BJ (cell line): ENCODE results near the gene FRMD7. TPM values are rescaled to one million over a fixed set of nuclear protein-coding genes. Genes with fewer than 3 reads are reported as not detected.
A peak's percentile ranks its signal among the peaks of the same experiment; 100 is the strongest.

ENCODE experiments used
- CTCF ChIA-PET: fragments of 350-600 bp; formaldehyde crosslinking; extraction: SDS; loops from one replicate; lab custom pipeline; 2021; ENCODE audit warnings: antibody characterized with exemption, inconsistent platforms; lab: Yijun Ruan, JAX
- POLR2A ChIA-PET: fragments of 300-600 bp; sonication (Branson Sonifier 250); formaldehyde crosslinking; extraction: SDS; loops from one replicate; lab custom pipeline; 2021; ENCODE audit warnings: antibody characterized with exemption; lab: Charles Lee
- DNase-seq: peaks from one replicate; pipeline ENCODE4 v3.0.0-alpha.2; 2011; ENCODE audit warnings: low read depth
- H3K27me3 ChIP-seq: 2 replicates; pipeline ENCODE4 v1.6.0; 2011; ENCODE audit warnings: low read length; ENCODE audit not compliant: control insufficient read depth, insufficient read depth
- H3K36me3 ChIP-seq: 2 replicates; pipeline ENCODE4 v1.5.1; 2011; ENCODE audit warnings: low read length; ENCODE audit not compliant: control insufficient read depth, insufficient read depth
- H3K4me3 ChIP-seq: 2 replicates; pipeline ENCODE4 v1.5.1; 2011; ENCODE audit warnings: low read depth, mild to moderate bottlenecking, control low read depth, low read length
- CTCF ChIP-seq: IDR thresholded peaks from 2 replicates; pipeline ENCODE4 v1.5.1; 2011; ENCODE audit warnings: low read depth, mild to moderate bottlenecking, control low read depth, inconsistent platforms, low read length, moderate library complexity; ENCODE audit not compliant: insufficient read depth
- polyA plus RNA-seq: library from polyadenylated mRNA; depleted of rRNA; stranded (reverse); fragments of >200 nt; gene quantifications from 2 replicates; pipeline ENCODE4 v1.2.3, GENCODE V29; 2011

Gene FRMD7
- polyA plus RNA-seq, 1 experiment: not detected

DNA sequence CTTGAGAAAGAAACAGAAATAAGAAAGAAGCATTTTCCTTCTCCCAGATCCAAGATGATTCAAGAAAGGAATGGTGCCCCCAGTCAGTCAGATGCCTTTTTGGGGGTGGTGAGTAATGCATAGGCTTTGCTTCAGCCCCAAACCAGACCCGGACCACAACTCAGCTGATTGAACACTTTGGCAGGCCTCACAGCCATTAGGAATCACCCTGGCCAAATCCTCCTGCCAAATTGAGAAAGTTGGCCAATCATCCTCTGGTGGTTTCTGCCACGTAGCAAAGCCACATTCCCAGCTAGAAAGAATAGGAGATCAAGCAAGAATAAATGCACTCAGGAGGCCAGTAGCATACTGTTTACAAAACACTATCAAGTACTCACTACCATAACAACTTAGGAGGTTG, 33.7 kb downstream of the FRMD7 start:
- H3K27me3 ChIP-seq: no peaks in the 10 kb centered on the region
- no peak for TF ChIP-seq CTCF
- no peaks in the 10 kb centered on the region for H3K36me3 ChIP-seq
- CTCF ChIA-PET: interaction anchor here (1.1 kb wide), 1 partner anchor 126 kb away, joined by 4 read pairs; no protein-coding TSS in a partner anchor
- H3K4me3 ChIP-seq: no peak overlapping the region
- POLR2A ChIA-PET: no interaction called here
- no peak for DNase-seq

DNA sequence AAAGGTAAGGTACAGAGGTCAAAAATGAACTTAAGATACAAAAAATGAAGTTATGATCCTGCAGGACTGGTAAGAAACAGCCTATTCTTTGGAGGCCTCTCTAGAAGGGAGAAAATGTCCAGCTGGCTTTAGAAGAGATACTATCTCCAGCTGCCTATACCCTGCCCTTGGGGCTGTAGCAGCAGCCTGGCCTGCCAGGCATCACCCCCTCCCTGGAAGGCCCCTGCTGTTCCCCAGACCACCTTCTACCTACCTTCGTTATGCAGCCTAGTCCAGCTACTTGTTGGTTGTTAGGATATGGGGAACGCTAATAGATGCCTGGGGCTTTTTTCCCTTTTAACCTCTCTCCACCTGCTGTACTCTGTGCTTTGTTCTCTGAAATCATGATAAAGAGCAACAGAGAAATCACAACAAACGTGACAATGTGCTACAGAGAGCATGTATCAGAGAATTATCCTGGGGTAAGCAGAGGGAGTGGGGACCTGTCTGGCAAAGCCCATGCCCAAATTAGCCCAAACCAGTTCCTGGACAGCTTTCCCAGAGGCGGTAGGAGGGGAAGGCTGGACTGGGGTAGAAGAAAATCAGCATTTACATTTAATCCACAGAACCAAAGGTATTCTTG, 34.5 kb downstream of the FRMD7 start:
- DNase-seq: no peak
- POLR2A ChIA-PET: no interaction called here
- no peak for TF ChIP-seq CTCF
- H3K4me3 ChIP-seq: no peak overlapping the region
- no peaks in the 10 kb centered on the region for H3K36me3 ChIP-seq
- H3K27me3 ChIP-seq: no peaks in the 10 kb centered on the region
- CTCF ChIA-PET: interaction anchor here (0.6 to 3.3 kb wide), 8 partner anchors 15 to 538 kb away, joined by 3 to 34 read pairs (median 5); partner anchors contain the start of gene RAP2C

DNA sequence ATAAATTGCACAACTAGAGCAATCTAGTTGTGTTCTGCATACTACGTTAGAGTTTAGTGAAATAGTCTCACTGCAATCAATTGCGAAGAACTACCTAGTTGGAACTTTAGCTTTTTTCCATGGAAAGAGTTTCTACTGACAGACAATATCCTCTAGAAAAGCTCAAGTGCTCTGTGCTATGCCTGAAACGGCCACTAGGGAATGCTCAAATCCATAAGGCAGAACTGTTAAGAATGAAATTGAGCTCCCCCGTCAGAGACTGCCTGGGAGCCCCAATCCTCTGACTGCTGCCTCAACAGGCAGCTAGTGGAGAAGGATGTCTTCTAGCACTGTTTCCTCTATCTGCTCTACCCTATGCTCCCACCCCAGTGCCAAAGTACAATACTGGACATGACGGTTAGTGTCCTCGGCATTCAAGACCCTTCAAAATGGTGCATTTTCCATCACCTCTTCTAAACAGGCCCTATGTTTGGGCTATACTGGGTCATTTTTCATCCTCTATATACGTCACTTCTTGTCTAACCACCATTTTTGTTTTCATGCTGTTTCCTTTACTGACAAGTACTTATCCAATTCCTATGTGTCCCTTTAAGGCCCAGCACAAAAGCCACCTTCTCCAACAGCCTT, 35.3 kb downstream of the FRMD7 start:
- no peak overlapping the region for H3K4me3 ChIP-seq
- no peaks in the 10 kb centered on the region for H3K36me3 ChIP-seq
- peak; percentile 71 for TF ChIP-seq CTCF
- CTCF ChIA-PET: interaction anchor here (0.6 to 3.3 kb wide), 14 partner anchors 9 to 607 kb away, joined by 3 to 34 read pairs (median 4); partner anchors contain the start of gene RAP2C
- POLR2A ChIA-PET: no interaction called here
- no peaks in the 10 kb centered on the region for H3K27me3 ChIP-seq
- peak; percentile 7 for DNase-seq

DNA sequence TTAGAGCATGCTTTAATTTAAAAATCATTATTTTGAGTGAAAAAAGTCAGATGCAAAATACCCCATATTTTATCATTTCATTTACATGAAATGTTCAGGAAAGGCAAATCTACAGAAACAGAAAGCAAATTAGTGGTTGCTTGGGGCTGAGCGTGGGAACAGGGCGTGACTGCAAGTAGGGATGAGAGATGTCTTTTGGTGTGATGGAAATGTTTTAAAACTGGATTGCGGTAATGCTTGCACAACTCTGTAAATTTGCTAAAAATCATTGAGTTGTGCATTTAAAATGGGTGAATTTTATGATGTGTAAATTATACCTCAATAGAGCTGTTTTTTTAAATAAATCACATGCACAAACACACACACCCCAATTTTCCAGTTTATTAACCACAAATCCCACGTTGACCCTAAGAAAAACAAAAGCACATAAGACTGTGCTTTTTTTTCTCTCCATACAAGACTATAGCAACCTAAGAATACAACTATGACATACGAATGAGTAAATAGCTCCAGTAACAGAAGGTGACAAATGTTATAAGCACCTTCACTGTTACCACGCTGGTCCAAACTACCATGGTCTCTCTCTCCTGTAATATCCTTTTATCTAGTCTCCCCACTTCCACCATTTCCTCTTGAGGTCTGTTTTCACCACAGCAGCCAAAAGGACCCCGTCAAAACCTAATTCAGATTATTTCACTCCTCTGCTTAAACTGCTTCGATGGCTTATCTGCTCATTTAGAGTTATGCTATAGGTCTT, 37.2 kb downstream of the FRMD7 start:
- Histone ChIP-seq H3K4me3 (no peak overlapping the region), H3K36me3 (no peaks in the 10 kb centered on the region), H3K27me3 (no peaks in the 10 kb centered on the region)
- ChIA-PET CTCF (interaction anchor here (3.3 kb wide), 1 partner anchor 129 kb away, joined by 34 read pairs; the partner anchor contains the start of gene RAP2C), POLR2A (no interaction called here)
- no peak for DNase-seq
- TF ChIP-seq CTCF: no peak

GRCh38 chrX:132088864-132089263, 39.0 kb downstream of the FRMD7 start:
- Histone ChIP-seq H3K36me3 (no peaks in the 10 kb centered on the region), H3K4me3 (no peak overlapping the region), H3K27me3 (no peaks in the 10 kb centered on the region)
- ChIA-PET POLR2A (no interaction called here), CTCF (no interaction called here)
- DNase-seq: no peak
- no peak for TF ChIP-seq CTCF
